DMS153 treated with DMSO at 0.1 percent for 48 hours (cell line): ENCODE data around the gene MAGI1.

Experiments
- DNase-seq: peaks from one replicate; lab custom pipeline; 2025; ENCODE audit not compliant: unreplicated experiment; lab: John Stamatoyannopoulos, UW

MAGI1 gene

GRCh38 chr3:65445573-65446169, 593.0 kb downstream of the MAGI1 start:
- DNase-seq: no peak

DNA sequence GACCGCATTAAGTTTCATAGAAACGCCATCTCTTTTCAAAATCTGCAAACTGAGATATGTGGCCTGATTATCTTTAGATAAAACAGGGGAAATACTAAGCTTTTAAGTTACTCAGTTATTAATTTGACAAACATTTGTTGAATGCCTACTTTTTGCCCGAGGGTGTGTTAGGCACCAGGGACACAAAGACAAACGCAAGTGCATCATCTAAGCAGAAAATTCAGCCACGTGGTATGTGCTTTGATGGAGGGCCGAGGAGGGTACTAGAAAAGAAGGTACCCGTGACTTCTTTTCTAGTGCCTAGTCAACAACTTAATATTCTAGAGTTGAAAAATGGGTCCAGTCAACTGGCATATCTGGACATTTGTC, 594.3 kb downstream of the MAGI1 start:
- no peak for DNase-seq

DNA sequence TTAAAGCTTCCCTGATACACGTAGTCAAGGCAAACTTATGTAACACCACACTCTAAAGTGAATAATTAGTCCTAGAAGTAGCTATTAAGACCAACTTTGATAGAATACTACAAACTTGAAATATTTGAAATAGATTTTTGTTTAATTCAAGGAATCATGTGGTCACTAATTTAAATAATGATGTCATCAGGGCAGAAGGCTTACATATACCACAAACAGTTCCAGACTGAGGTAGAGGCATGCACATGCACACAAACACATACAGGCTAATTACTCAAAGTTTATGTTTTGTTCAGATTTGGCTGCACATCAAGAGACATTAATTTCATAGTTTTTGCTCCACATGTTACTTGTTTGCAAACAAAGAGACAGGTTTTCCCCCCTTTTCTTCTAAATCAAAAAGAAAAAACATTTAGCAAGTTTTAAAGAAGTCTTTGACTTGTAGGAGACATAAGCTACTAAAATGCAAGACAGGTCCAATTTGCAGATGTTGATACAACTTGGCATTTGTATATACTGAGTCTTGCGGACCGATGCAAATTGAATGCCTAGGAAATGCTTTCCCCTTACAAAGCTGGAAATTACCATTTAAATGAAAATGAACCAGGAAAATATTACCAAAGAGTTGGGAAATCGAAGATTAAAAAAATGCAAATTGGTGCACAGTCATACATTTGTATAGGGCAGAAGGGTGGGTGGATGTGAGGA, 594.8 kb downstream of the MAGI1 start:
- DNase-seq: no peak

DNA sequence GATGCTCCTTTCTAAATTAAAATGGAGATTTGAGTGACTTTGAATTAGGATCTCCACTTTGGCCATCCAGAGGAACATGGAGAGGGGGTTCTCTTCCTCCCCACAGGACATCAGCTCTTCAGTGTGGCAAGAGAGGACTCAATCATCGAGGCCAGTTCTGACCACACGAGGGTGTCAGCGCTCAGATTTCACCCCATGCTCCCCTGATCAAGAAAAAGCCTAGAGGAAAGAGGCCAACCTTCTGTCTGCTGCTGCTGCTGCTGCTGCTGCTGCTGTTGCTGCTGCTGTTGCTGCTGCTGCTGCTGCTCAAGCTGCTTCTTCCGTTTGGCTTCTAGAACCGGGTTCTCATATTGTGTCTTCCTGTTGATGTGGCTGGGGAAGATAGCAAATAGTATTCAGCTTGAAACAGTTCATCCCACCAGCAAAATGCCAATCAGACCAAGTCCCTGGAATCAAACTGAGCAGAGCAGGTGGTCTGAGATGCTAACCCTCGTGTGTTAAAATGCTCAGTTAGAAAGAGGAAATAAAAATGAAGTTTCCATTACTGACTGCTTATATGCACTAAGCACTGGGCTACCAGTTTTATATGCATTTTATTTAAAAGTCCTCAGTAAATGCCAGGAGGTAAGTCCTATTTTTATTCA, 599.0 kb downstream of the MAGI1 start:
- DNase-seq: peak; percentile 65

DNA sequence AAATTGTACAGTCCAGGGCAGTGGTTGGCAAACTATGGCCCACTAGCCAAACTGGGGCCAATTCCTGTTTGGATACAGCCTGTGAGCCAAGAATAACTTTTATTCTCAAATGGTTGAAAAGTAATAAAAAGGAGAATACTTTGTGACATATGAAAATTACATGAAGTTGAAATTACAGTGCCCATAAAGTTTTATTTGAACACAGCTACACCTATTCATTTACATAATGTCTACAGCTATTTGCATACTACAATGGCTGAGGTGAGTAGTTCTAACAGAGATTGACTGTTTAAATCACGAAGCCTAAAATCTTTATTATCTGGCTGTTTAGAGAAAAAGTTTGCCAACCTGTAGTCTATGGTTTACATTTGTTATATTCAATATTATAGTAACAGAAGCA, 600.1 kb downstream of the MAGI1 start:
- DNase-seq: no peak

- DNase-seq: no peak
Measured at GRCh38 chr3:65438096-65438495, 600.6 kb downstream of the MAGI1 start.

DNA sequence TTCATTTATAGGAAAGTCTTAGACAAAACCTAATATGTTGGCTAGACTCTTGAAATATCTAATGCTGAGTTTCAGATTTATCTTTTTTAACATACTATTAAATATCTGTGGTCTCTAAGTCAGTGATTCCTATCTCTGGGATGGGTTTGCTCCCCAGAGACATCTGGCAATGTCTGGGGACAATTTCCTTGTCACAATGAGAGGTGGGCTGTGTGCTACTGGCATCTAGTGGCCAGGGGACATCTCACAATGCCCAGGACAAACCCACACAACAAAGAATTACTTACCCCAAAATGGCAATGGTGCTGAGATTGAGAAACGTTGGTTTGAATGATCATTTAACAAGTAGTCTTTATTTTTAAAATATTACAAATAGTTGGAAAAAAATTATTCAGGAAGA, 602.1 kb downstream of the MAGI1 start:
- DNase-seq: no peak

- DNase-seq: no peak
Measured at GRCh38 chr3:65433480-65433879, 605.2 kb downstream of the MAGI1 start.

GRCh38 chr3:65432388-65433003, 606.2 kb downstream of the MAGI1 start:
- no peak for DNase-seq

- no peak for DNase-seq
Measured at GRCh38 chr3:65425880-65426279, 612.8 kb downstream of the MAGI1 start.

GRCh38 chr3:65422154-65422553, 616.6 kb downstream of the MAGI1 start:
- no peak for DNase-seq

GRCh38 chr3:65419233-65419632, 619.5 kb downstream of the MAGI1 start:
- DNase-seq: no peak

GRCh38 chr3:65413891-65414290, 624.8 kb downstream of the MAGI1 start:
- DNase-seq: no peak

- peak; percentile 8 for DNase-seq
Measured at GRCh38 chr3:65412588-65412987, 626.1 kb downstream of the MAGI1 start.

GRCh38 chr3:65411367-65411766, 627.4 kb downstream of the MAGI1 start:
- no peak for DNase-seq

DNA sequence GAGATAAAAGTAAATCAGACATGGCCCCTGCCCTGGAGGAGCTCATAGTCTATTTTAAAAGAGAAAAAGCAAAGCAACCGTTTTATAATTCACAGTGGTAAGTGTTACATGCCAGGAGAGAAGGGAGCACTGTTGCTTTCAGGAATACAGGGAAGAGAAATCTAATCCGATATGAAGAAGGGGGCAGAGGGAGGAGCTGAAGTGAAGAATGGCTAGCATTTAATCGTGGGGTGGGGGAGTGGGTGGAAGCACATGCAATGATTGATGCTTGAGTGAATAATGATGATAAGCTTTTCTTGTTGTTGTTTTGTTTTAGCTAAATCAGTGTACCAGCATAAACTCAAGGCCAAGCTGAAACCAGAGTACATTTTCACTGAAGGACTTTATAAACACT, 629.5 kb downstream of the MAGI1 start:
- DNase-seq: no peak

DNA sequence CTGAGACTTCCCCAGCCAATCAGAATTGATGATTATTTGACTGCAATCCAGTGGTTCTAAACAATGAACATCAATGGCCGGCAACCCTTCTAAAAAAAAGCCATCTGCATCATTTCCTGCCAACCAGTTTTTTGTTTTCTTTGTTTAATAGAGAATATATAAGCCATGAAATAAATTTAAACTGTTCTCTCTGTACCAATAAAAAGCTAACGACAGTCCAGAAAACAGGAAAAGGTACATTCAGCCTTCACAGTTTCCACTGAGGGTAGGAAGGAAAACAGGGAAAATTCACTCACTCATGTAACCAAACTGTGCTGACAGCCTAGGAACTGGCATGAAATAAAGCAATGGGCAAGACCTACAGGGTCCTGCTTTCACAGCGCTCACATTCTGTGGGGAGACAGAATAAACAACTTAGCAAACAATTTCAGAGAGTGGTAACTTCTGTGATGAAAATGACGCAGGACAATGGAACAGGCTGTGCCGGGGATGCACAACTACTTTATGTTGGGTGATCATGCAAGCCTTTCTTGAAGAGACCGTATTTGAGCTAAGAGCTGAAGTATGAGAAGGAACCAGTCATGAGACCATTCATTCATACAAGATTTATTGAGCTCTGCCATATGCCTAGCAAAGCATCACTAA, 630.1 kb downstream of the MAGI1 start:
- DNase-seq: no peak

DNA sequence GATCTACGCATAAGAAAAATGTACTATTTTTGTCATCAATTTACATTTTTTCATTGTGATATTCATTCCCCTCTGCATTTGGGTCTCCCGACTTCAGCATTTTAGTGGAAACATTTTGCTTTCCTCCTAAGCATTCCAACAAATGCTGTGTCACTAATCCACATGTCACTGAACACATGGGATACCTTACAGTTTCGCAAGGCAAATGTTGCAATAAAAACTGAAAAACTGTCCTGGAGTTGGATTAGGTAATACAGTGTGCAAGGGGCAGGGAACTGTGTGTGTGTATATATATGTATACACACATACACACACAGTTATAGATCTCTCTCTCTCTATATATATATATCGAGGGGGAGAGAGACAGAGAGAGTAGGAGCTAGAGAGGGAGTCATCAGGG, 632.2 kb downstream of the MAGI1 start:
- DNase-seq: no peak

DNA sequence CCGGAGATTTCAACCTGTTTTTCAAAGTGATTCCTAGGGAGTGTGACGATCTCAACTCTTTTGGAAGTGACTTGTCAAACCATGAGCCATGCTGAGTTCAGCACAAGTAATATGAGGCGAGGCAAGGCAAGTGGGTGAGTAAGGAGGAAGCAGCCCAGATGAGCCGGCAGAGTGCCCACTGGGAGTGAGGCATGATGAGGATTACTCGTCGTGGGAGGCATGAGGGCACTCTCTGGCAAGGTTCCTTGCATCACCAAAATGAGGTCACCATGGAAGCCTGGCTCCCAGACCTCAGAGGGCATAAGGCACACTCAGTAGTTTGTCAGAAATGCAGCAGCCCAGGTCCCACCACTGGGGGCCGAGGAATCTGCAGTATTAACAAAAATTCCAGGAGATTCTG, 636.1 kb downstream of the MAGI1 start:
- DNase-seq: no peak

GRCh38 chr3:65401359-65402305, 637.1 kb downstream of the MAGI1 start:
- DNase-seq: no peak

DNA sequence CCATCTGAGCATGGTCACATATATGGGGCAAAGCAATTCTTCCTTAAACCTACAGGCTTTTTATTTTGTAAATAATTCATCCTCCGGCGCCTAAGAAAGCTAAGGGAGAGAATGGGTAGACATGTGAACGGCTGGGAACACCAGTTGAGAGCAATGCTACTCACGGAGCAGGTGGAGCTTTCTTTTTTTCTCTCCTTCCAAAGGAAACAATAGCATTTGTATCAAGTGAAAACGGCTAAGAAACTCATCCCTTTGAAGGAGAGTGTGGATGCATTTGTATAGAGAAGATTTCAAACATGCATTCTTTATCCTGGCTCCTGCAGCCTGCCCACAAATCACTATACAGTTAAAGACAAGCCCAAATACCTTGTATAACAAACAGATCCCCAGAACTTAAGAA, 637.8 kb downstream of the MAGI1 start:
- DNase-seq: no peak
